ENCODE measurements around the gene C17orf113. TPM values are rescaled to one million over a fixed set of nuclear protein-coding genes. Genes with fewer than 3 reads are reported as not detected.
A peak's percentile ranks its signal among the peaks of the same experiment; 100 is the strongest.

Gene C17orf113
- total and polyA plus RNA-seq, 2 of the 13 experiments (the other 11 are each of a cell fraction or from before 2014, with no cell fraction given), result 0.87 to 1.1 TPM

DNA sequence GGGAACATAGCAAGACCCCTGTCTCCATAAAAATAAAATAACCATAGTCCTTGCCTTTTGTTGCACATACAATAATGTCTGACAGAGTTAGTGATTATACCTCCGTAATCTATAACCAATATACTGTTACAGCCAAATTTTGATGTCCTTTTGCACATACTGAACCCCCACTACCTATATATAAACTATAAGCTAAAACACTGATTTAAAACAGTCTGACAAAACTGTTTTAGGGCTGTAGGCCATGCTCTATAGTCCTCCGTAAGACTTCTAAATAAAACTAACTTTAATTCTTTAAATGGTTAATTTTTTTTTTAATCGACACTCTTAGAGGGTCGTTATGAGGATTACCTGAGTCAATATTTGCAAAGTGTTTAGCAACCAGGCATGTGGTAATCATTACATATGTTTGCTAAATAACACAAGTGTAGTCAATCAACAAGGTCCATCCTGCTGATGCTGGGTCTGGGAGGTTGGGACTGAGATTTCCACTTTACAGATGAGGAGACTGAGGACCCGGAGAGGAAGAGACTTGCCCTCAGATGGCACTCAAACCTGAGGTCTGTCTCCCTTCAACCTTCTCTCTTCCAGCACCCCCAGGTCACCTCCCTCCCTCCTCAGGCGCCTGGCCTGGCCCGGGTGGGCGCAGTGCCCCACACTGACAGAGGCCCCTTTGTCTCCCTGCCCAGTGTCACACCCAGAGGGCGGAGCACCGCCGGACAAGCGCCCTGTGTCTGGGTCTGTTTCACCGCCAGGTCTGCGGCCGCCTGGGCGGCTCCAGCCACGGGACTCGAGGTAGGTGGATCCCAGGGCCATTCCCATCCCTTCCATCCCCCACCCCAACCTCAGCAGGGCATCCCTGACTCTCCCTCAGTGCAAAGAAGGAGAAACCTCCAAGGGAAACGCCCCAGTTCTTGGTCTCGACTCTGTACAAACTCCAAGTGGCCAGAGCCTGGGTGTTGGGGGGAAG, 37.6 kb upstream of the C17orf113 start (continued):
- TF ChIP-seq, protein P1, sequence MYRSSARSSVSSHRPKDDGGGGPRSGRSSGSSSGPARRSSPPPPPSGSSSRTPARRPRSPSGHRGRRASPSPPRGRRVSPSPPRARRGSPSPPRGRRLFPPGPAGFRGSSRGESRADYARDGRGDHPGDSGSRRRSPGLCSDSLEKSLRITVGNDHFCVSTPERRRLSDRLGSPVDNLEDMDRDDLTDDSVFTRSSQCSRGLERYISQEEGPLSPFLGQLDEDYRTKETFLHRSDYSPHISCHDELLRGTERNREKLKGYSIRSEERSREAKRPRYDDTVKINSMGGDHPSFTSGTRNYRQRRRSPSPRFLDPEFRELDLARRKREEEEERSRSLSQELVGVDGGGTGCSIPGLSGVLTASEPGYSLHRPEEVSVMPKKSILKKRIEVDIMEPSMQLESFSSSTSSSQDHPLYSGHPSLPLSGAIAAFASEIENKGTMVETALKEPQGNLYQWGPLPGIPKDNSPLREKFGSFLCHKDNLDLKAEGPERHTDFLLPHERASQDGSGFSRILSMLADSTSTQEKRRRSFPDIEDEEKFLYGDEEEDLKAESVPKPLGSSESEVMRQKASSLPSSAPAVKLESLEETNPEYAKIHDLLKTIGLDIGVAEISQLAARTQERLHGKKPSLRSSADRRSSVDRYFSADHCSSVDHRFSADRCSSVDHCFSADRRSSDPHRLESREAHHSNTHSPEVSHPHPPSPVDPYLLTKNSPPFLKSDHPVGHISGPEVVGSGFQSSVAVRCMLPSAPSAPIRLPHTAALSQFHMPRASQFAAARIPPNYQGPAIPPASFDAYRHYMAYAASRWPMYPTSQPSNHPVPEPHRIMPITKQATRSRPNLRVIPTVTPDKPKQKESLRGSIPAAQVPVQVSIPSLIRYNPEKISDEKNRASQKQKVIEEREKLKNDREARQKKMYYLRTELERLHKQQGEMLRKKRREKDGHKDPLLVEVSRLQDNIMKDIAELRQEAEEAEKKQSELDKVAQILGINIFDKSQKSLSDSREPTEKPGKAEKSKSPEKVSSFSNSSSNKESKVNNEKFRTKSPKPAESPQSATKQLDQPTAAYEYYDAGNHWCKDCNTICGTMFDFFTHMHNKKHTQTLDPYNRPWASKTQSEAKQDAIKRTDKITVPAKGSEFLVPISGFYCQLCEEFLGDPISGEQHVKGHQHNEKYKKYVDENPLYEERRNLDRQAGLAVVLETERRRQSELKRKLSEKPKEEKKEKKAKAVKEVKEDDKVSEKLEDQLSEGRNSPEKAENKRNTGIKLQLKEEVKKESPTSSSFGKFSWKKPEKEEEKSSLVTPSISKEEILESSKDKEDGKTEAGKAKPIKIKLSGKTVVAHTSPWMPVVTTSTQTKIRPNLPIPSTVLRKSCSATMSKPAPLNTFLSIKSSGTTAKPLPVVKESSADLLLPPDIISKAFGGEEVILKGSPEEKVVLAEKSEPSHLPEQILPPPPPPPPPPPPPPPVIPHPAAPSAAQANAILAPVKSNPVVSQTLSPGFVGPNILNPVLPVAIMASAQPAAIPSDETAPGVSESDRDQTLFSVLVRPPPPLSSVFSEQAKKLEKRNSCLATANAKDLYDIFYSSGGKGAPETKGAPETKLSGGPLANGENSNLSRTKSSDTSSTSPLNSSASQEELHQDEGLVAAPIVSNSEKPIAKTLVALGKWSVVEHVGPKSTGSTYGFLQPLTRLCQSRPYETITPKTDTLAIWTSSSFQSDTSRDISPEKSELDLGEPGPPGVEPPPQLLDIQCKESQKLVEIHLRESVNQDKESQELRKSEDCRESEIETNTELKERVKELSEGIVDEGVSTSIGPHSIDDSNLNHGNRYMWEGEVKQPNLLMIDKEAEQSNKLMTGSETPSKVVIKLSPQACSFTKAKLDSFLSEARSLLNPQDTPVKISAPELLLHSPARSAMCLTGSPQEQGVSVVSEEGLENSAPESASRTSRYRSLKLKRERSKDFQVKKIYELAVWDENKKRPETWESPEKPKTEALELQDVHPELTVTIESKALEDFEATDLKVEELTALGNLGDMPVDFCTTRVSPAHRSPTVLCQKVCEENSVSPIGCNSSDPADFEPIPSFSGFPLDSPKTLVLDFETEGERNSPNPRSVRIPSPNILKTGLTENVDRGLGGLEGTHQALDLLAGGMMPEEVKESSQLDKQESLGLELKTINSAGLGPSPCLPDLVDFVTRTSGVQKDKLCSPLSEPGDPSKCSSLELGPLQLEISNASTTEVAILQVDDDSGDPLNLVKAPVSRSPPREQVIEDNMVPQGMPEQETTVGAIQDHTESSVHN (CRISPR knock-in tag; IDR thresholded peaks at IDR 0.05), result no peak
- TF ChIP-seq ZNF7 (CRISPR knock-in tag; IDR thresholded peaks at IDR 0.05), result peak; percentile 80
- TF ChIP-seq, protein P2, sequence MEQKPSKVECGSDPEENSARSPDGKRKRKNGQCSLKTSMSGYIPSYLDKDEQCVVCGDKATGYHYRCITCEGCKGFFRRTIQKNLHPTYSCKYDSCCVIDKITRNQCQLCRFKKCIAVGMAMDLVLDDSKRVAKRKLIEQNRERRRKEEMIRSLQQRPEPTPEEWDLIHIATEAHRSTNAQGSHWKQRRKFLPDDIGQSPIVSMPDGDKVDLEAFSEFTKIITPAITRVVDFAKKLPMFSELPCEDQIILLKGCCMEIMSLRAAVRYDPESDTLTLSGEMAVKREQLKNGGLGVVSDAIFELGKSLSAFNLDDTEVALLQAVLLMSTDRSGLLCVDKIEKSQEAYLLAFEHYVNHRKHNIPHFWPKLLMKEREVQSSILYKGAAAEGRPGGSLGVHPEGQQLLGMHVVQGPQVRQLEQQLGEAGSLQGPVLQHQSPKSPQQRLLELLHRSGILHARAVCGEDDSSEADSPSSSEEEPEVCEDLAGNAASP (CRISPR knock-in tag; IDR thresholded peaks at IDR 0.05; ENCODE audit: borderline replicate concordance), result peak; percentile 53
- peak; percentile 67 for TF ChIP-seq HNRNPLL (IDR thresholded peaks at IDR 0.05; ENCODE audit: low read depth, low read length, poor library complexity, severe bottlenecking)
- TF ChIP-seq ZNF629 (CRISPR knock-in tag; conservative IDR thresholded peaks at IDR 0.05), result peak; percentile 100
- TF ChIP-seq ZNF101 (CRISPR knock-in tag; IDR thresholded peaks at IDR 0.05; ENCODE audit: borderline replicate concordance, low read depth), result no peak
- peak in 1 of 2 experiments; percentile 51; a peak in 1 of 4 replicates for TF ChIP-seq KLF16 (CRISPR knock-in tag; IDR thresholded peaks at IDR 0.05)
- TF ChIP-seq, protein P3, sequence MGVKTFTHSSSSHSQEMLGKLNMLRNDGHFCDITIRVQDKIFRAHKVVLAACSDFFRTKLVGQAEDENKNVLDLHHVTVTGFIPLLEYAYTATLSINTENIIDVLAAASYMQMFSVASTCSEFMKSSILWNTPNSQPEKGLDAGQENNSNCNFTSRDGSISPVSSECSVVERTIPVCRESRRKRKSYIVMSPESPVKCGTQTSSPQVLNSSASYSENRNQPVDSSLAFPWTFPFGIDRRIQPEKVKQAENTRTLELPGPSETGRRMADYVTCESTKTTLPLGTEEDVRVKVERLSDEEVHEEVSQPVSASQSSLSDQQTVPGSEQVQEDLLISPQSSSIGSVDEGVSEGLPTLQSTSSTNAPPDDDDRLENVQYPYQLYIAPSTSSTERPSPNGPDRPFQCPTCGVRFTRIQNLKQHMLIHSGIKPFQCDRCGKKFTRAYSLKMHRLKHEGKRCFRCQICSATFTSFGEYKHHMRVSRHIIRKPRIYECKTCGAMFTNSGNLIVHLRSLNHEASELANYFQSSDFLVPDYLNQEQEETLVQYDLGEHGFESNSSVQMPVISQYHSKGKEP (CRISPR knock-in tag; IDR thresholded peaks at IDR 0.05), result no peak
- TF ChIP-seq, protein P4, sequence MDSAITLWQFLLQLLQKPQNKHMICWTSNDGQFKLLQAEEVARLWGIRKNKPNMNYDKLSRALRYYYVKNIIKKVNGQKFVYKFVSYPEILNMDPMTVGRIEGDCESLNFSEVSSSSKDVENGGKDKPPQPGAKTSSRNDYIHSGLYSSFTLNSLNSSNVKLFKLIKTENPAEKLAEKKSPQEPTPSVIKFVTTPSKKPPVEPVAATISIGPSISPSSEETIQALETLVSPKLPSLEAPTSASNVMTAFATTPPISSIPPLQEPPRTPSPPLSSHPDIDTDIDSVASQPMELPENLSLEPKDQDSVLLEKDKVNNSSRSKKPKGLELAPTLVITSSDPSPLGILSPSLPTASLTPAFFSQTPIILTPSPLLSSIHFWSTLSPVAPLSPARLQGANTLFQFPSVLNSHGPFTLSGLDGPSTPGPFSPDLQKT (CRISPR knock-in tag; IDR thresholded peaks at IDR 0.05; ENCODE audit: borderline replicate concordance), result no peak
- no peak for TF ChIP-seq ZSCAN22 (CRISPR knock-in tag; IDR thresholded peaks at IDR 0.05)
- peak; percentile 36; the same call in 1 of the 2 replicates for TF ChIP-seq IRF2 (CRISPR knock-in tag; IDR thresholded peaks at IDR 0.05)
- no peak for TF ChIP-seq SRSF9 (IDR thresholded peaks at IDR 0.05; ENCODE audit: borderline replicate concordance, insufficient read depth, low read depth, low read length, poor library complexity, severe bottlenecking)

Data from HepG2 (cell line).